Esophagus squamous epithelium (tissue), 5 donors: ENCODE data around the gene FGF14. TPM values are rescaled to one million over a fixed set of nuclear protein-coding genes. Genes with fewer than 3 reads are reported as not detected.

Experiments used
- DNase-seq: peaks from one replicate; lab custom pipeline; 2025; lab: John Stamatoyannopoulos, UW
- H3K27ac ChIP-seq, 4 donors: fragments of 200-600 bp; sonication (generic); one replicate each; pipeline ENCODE4 v1.5.1; 2016 to 2019; ENCODE audit warnings: mild to moderate bottlenecking in 1 of 4
- H3K27me3 ChIP-seq, 4 donors: fragments of 200-600 bp; sonication (generic); 1 replicate in 3 of 4; 2 replicates in 1 of 4; pipeline versions ENCODE4 v1.5.1 to v1.6.0; 2017 to 2021; ENCODE audit warnings: antibody characterized with exemption in 1 of 4
- H3K36me3 ChIP-seq, 3 donors: fragments of 200-600 bp; sonication (generic); one replicate each; pipeline ENCODE4 v1.5.1; 2016 to 2019
- H3K4me1 ChIP-seq, 3 donors: fragments of 200-600 bp; sonication (generic); one replicate each; pipeline ENCODE4 v1.5.1; 2017 to 2019
- H3K4me3 ChIP-seq, 4 donors: fragments of 200-600 bp; sonication (generic); 1 replicate in 3 of 4; 2 replicates in 1 of 4; pipeline ENCODE4 v1.5.1; 2016 to 2019; ENCODE audit warnings: mild to moderate bottlenecking in 2 of 4, moderate library complexity in 1 of 4
- H3K9me3 ChIP-seq, 3 donors: fragments of 200-600 bp; sonication (generic); one replicate each; pipeline ENCODE4 v1.5.1; 2016 to 2019
- CTCF ChIP-seq, 6 experiments: fragments of 450-650 bp in 4 of 6; fragments of 200-600 bp in 2 of 6; sonication (generic) in 2 of 6; IDR thresholded peaks; one replicate each; pipeline ENCODE4 v1.5.1; 2016 to 2019; ENCODE audit warnings: antibody characterized with exemption in 6 of 6, mild to moderate bottlenecking in 4 of 6, moderate library complexity in 4 of 6
- POLR2A ChIP-seq, 4 donors: fragments of 450-650 bp; IDR thresholded peaks; one replicate each; pipeline ENCODE4 v1.6.1; 2017; ENCODE audit warnings: antibody characterized with exemption in 4 of 4, mild to moderate bottlenecking in 4 of 4, moderate library complexity in 3 of 4
- WGBS, 2 donors: methylation state at CpG; one replicate each; pipeline ENCODE4 v1.1.5; 2018; 5-methylcytosine and 5-hydroxymethylcytosine counted together
- intact Hi-C: fragments of 100-400 bp; cut with DNase I; formaldehyde crosslinking; loops from one replicate; pipeline ENCODE4 v1.15.0; 2022
- total RNA-seq, 4 donors: library from RNA; depleted of rRNA; stranded (reverse); fragments of >200 nt; gene quantifications; one replicate each; pipeline ENCODE4 v1.1.0, GENCODE V29; 2016
- donor health status: DM: yes; HTN: yes; CAD: no.

Gene FGF14
- total RNA-seq, 4 donors from 2014 or later: 0.11 to 4.2 (median 1.0) TPM

GRCh38 chr13:102392481-102393209, 9.2 kb downstream of the FGF14 start:
- TF ChIP-seq POLR2A (IDR thresholded peaks at IDR 0.05) (no peak), CTCF (IDR thresholded peaks at IDR 0.05) (no peak)
- intact Hi-C loops: no loop called here
- H3K4me3 ChIP-seq: no peak overlapping the region
- H3K4me1 ChIP-seq: peaks cover 0 to 24% (median 10%) of the 10 kb centered on the region in 3 donors
- WGBS, 2 donors: 74 to 75% methylated on average over 7 of the region's 7 CpGs
- no peak overlapping the region for H3K27ac ChIP-seq
- H3K27me3 ChIP-seq: no peaks in the 10 kb centered on the region
- no peaks in the 10 kb centered on the region for H3K36me3 ChIP-seq
- H3K9me3 ChIP-seq: no peaks in the 10 kb centered on the region
- DNase-seq: no peak

- WGBS, 2 donors: 71 to 77% methylated on average over 5 of the region's 5 CpGs
- Histone ChIP-seq H3K9me3 (no peaks in the 10 kb centered on the region), H3K36me3 (no peaks in the 10 kb centered on the region), H3K27ac (no peak overlapping the region), H3K4me1 (no peaks in the 10 kb centered on the region), H3K4me3 (no peak overlapping the region), H3K27me3 (no peaks in the 10 kb centered on the region)
- TF ChIP-seq CTCF (IDR thresholded peaks at IDR 0.05): no peak
- no peak for TF ChIP-seq POLR2A (IDR thresholded peaks at IDR 0.05)
- intact Hi-C loops: no loop called here
- no peak for DNase-seq
These were observed 15.4 kb downstream of the FGF14 start for GRCh38 chr13:102386461-102386860.

GRCh38 chr13:102380012-102380411, 21.8 kb downstream of the FGF14 start:
- no peak for DNase-seq
- Histone ChIP-seq H3K27me3 (no peaks in the 10 kb centered on the region), H3K9me3 (no peaks in the 10 kb centered on the region), H3K36me3 (no peaks in the 10 kb centered on the region), H3K4me3 (no peak overlapping the region), H3K4me1 (no peaks in the 10 kb centered on the region), H3K27ac (no peak overlapping the region)
- 40 to 71% methylated on average over 1 of the region's 1 CpG for WGBS, 2 donors
- intact Hi-C loops: no loop called here
- TF ChIP-seq CTCF (IDR thresholded peaks at IDR 0.05) (no peak), POLR2A (IDR thresholded peaks at IDR 0.05) (no peak)

GRCh38 chr13:102376318-102376717, 25.5 kb downstream of the FGF14 start:
- H3K9me3 ChIP-seq: no peaks in the 10 kb centered on the region
- no peak for TF ChIP-seq CTCF (IDR thresholded peaks at IDR 0.05)
- H3K4me3 ChIP-seq: no peak overlapping the region
- intact Hi-C loops: no loop called here
- no peak overlapping the region for H3K27ac ChIP-seq
- no peaks in the 10 kb centered on the region for H3K27me3 ChIP-seq
- DNase-seq: no peak
- no peaks in the 10 kb centered on the region for H3K36me3 ChIP-seq
- H3K4me1 ChIP-seq: no peaks in the 10 kb centered on the region
- 95 to 100% methylated on average over 1 of the region's 1 CpG for WGBS, 2 donors

GRCh38 chr13:102374726-102375125, 27.1 kb downstream of the FGF14 start:
- WGBS, 2 donors: 81 to 96% methylated on average over 1 of the region's 1 CpG
- Histone ChIP-seq H3K27me3 (no peaks in the 10 kb centered on the region), H3K36me3 (no peaks in the 10 kb centered on the region), H3K4me1 (no peaks in the 10 kb centered on the region), H3K9me3 (no peaks in the 10 kb centered on the region), H3K4me3 (no peak overlapping the region), H3K27ac (no peak overlapping the region)
- no peak for DNase-seq
- intact Hi-C loops: no loop called here
- TF ChIP-seq POLR2A (IDR thresholded peaks at IDR 0.05) (no peak), CTCF (IDR thresholded peaks at IDR 0.05) (no peak)
